HUES64 (cell line): Measurements from ENCODE around the gene OPA1.

Experiments
- H3K27ac ChIP-seq: 2 replicates; pipeline ENCODE4 v1.7.0; 2013; ENCODE audit warnings: low read depth, low read length, inconsistent platforms
- H3K27me3 ChIP-seq: 2 replicates; pipeline ENCODE4 v1.6.1; 2013; ENCODE audit warnings: mild to moderate bottlenecking, low read length; ENCODE audit not compliant: insufficient read depth
- H3K36me3 ChIP-seq: 2 replicates; pipeline ENCODE4 v1.6.1; 2013; ENCODE audit warnings: mild to moderate bottlenecking, low read length; ENCODE audit not compliant: insufficient read depth
- H3K4me1 ChIP-seq: 2 replicates; pipeline ENCODE4 v1.6.1; 2013; ENCODE audit warnings: mild to moderate bottlenecking, low read length, moderate library complexity; ENCODE audit not compliant: insufficient read depth
- H3K4me3 ChIP-seq: 2 replicates; pipeline ENCODE4 v1.5.1; 2013; ENCODE audit warnings: mild to moderate bottlenecking, low read length, moderate library complexity
- H3K9ac ChIP-seq: 2 replicates; pipeline ENCODE4 v1.6.1; 2013; ENCODE audit warnings: mild to moderate bottlenecking, low read depth, low read length
- H3K9me3 ChIP-seq: 2 replicates; pipeline ENCODE4 v1.6.1; 2013; ENCODE audit warnings: low read depth, low read length; ENCODE audit not compliant: insufficient read depth
- WGBS: fragments of 150-250, 120-280 bp; methylation state at CpG from one replicate; pipeline ENCODE4 v1.1.7; 2013; ENCODE audit warnings: missing lambda C conversion rate; 5-methylcytosine and 5-hydroxymethylcytosine counted together

OPA1 gene

DNA sequence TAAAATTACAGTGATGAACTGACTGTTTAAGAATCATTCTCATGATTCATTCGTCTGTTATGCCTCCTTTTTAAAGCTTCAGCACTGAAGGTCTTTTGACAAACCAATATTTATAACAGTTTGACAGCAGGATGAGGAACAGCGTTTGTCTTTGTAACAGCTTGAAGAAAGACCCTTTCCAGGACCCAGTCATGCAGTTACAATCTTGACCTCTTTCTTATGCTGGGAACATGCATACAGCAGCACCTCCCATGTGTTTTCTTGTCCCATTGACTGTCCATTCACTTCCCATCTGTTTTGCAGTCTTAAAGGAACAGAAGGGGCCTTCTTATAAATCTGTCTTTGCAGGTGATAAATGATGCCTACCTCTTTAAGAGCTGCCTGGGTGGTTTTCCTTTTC, 87.2 kb downstream of the OPA1 start:
- 43% methylated on average over 2 of the region's 2 CpGs for WGBS
- Histone ChIP-seq H3K27ac (no peak overlapping the region), H3K36me3 (peaks cover 14% of the 10 kb centered on the region; the same call in 1 of the 2 replicates), H3K27me3 (no peaks in the 10 kb centered on the region), H3K4me1 (peaks cover 6% of the 10 kb centered on the region; the same call in 1 of the 2 replicates), H3K4me3 (no peak overlapping the region), H3K9me3 (no peaks in the 10 kb centered on the region), H3K9ac (no peak overlapping the region)

DNA sequence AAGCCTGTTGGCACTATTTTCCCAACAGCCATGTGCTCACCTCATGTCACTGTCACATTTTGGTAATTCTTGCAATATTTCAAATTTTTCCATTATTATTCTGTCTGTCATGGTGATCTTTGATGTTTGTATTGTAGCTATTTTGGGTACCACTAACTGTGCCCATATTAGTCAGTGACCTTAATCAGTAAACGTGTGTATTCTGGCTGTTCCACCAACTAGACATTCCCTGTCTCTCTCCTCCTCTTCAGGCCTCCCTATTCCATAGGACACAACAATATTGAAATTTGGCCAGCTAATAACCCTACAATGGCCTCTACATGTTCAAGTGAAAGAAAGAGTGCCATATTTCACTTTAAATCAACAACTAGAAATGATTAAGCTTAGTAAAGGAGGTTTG, 88.6 kb downstream of the OPA1 start:
- 100% methylated on average over 1 of the region's 1 CpG for WGBS
- peaks cover 2% of the 10 kb centered on the region; the same call in 1 of the 2 replicates for H3K36me3 ChIP-seq
- H3K4me3 ChIP-seq = no peak overlapping the region
- no peak overlapping the region for H3K9ac ChIP-seq
- H3K27ac ChIP-seq = no peak overlapping the region
- H3K27me3 ChIP-seq = no peaks in the 10 kb centered on the region
- H3K4me1 ChIP-seq = peaks cover 6% of the 10 kb centered on the region; the same call in 1 of the 2 replicates
- H3K9me3 ChIP-seq = no peaks in the 10 kb centered on the region

DNA sequence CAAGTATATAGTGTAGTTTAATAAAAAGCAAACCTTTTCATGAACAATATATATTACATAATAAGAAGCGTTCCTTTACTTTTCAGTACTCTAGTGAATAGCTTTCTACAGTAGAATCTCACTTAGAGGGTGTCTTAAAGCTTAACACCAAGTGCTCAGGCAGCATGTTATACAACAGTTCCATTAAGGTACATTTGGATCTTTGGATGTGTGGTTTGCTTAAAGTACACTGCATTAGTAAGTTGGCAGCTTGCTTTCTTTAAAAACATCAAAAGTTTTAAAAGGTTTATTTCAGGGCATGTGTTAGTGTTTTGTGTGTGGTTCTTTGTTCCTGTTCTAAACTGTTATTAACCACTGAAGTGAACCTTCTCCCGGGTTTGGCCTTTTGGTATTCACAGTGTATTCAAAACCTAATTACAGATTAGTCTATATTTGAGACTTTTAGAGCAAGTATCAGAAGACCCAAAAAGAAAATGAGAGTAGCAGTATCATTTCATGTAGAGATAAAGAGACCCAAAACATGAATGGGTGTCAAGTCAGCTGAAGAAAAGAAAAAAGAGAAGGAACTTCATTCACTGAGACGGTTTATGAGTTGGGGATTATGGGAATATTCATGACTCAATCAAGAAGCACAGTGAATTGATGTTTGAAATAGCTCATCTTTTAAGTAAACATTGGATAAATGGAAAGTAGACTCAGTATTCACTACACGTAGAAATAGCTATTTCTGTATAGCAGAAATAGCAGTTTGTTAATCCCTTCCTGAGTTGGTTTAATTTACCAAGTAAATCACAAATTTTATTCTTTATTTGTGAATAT, 93.9 kb downstream of the OPA1 start:
- H3K4me3 ChIP-seq = no peak overlapping the region
- no peaks in the 10 kb centered on the region for H3K27me3 ChIP-seq
- H3K9ac ChIP-seq = no peak overlapping the region
- no peak overlapping the region for H3K27ac ChIP-seq
- WGBS = 96% methylated on average over 2 of the region's 4 CpGs
- H3K36me3 ChIP-seq = peaks cover 15% of the 10 kb centered on the region
- H3K4me1 ChIP-seq = no peaks in the 10 kb centered on the region
- no peaks in the 10 kb centered on the region for H3K9me3 ChIP-seq

DNA sequence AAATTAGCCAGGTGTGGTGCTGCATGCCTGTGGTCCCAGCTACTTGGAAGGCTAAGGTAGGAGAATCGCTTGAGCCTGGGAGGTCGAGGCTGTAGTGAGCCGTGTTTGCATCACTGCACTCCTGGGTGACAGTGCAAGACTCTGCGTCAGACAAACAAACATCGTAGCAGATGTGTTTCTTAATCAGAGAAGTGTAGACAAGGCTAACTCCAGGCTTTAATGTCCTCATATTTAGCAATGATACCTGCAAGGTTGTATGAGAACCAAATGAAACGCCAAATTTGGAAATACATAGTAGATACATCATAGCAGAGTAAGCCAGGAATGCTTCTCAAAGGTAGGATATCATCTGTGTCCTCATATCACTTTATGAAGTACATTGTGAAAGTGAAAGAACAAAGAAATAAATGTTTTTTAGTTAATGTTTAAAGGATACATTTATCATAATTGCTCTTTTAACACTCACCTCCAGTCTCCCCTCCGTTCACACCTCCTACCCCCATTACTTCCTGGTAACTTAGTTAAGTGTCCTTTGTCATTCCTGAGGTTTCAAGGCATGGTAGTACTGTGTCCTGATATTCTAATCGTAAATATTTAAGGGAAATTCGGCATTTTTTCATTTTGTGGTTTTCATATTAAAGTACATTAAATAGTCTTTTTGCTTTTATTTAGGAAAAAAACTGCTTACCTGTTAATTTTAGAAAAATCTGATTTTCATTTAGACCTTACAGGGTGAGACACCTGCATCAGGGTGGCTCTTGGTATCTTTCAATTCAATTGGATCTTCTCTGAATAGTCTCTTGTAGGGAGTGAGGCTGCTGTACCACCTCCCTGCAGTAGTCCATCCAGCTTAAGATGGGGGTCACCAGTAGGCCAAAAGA, 96.1 kb downstream of the OPA1 start:
- H3K9ac ChIP-seq = no peak overlapping the region
- H3K4me1 ChIP-seq = no peaks in the 10 kb centered on the region

DNA sequence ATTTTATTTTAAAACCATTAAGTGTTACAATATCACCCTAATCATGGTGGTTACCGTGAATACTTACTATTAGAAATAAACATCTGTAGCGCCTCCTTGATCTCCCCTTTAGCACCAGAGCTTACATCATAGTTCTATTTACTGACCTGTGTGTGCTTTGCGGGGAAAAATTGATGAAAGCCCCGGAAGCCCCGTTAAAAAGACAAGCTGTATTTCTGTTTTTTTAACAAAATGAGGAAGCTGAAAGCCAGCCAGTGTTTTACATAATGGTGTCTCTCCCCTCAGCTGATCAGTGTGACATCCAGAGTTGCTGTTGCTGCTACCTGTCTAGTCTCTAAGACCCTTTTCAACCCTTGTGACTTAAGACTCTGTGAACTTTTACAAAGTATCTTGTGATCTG, 100.8 kb downstream of the OPA1 start:
- peaks cover 53% of the 10 kb centered on the region for H3K36me3 ChIP-seq
- H3K27me3 ChIP-seq = no peaks in the 10 kb centered on the region
- no peak overlapping the region for H3K4me3 ChIP-seq
- no peak overlapping the region for H3K27ac ChIP-seq
- no peak overlapping the region for H3K9ac ChIP-seq
- no peaks in the 10 kb centered on the region for H3K4me1 ChIP-seq
- H3K9me3 ChIP-seq = no peaks in the 10 kb centered on the region
- WGBS = 98% methylated on average over 5 of the region's 5 CpGs

More for the DNA sequence above, 96.1 kb downstream of the OPA1 start:
- no peak overlapping the region for H3K4me3 ChIP-seq
- 95% methylated on average over 9 of the region's 9 CpGs for WGBS
- H3K27ac ChIP-seq = no peak overlapping the region
- H3K27me3 ChIP-seq = no peaks in the 10 kb centered on the region
- no peaks in the 10 kb centered on the region for H3K9me3 ChIP-seq
- H3K36me3 ChIP-seq = peaks cover 34% of the 10 kb centered on the region

DNA sequence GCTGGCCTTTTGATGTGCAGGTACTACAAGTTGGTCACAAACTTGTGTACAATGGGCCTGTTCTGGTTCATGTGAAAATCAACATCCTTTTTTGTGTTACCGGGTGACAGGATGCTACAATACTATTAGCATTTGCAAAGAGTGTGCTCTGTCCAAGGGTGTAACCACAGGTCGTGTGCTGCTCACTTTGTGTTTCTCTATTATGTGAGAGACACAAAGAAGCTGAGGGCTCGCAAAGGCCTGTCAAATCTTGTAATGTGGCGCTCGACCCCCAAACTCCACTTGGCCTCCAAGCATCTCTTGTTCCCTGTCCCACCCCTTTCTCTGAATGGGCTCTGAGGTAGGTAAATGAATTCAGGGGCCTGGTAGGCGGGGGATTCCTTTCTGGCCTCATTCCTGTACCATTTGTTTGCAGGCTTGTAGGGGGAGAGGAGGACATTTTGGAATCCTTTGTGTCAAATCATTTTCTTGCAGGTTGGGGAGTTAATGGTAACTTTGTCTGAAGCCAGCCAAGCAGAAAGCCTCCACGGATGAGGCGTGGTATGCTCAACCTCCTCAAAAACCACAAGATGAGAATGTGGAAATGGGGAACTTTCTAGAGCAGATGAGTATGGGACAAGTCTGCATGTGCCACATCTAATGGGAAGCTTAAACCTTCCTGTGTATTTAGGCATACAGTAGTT, 109.1 kb downstream of the OPA1 start:
- no peaks in the 10 kb centered on the region for H3K36me3 ChIP-seq
- 81% methylated on average over 8 of the region's 8 CpGs for WGBS
- no peak overlapping the region for H3K4me3 ChIP-seq
- H3K9me3 ChIP-seq = no peaks in the 10 kb centered on the region
- no peak overlapping the region; the same call in 1 of the 2 replicates for H3K9ac ChIP-seq
- H3K27me3 ChIP-seq = no peaks in the 10 kb centered on the region
- H3K4me1 ChIP-seq = peaks cover 3% of the 10 kb centered on the region; the same call in 1 of the 2 replicates
- no peak overlapping the region for H3K27ac ChIP-seq

DNA sequence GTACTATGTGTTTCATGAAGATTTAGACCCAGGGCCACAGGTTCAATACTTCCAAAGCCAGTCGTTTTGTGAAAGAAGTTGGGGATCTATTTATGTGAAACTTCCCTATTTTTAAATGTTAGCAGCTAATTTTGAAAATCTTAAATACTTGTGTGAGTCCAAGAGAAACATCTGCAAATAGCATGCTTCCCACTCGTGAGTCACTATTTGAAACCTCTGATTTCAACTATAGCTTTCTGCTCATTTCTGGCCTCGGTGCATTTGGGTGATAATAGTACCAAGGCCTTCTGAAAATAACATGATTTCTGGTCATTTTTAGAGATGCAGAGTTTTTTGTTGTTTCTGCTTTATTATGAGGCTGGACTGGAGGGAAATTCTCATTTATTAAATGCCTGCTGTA, 110.0 kb downstream of the OPA1 start:
- 96% methylated on average over 3 of the region's 3 CpGs for WGBS
- H3K4me3 ChIP-seq = no peak overlapping the region
- H3K9me3 ChIP-seq = no peaks in the 10 kb centered on the region
- H3K36me3 ChIP-seq = no peaks in the 10 kb centered on the region
- peaks cover 3% of the 10 kb centered on the region; the same call in 1 of the 2 replicates for H3K4me1 ChIP-seq
- H3K9ac ChIP-seq = no peak overlapping the region
- no peak overlapping the region for H3K27ac ChIP-seq
- peaks cover 5% of the 10 kb centered on the region; the same call in 1 of the 2 replicates for H3K27me3 ChIP-seq

DNA sequence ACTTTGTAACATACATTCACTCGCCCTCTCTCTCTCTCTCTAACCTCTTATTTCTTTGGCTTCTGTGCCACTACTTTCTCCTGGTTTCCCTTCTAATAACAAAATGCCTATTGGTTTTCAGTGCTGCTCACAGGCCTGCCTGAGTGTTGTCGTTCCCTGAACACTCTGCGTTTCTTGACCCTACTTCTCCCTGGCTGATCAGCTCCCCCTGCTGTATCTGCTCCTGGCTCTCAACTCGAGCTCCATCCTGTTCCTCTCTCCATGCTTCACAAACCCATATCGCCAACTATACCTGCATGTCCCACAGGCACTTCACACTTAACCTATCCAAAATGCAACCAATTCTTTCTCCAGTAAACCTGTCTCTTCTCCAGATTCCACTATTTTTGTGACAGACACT, 111.4 kb downstream of the OPA1 start:
- peaks cover 15% of the 10 kb centered on the region; the same call in 1 of the 2 replicates for H3K27me3 ChIP-seq
- H3K9ac ChIP-seq = no peak overlapping the region
- H3K27ac ChIP-seq = no peak overlapping the region
- H3K4me3 ChIP-seq = no peak overlapping the region
- no peaks in the 10 kb centered on the region for H3K36me3 ChIP-seq
- WGBS = 62% methylated on average over 5 of the region's 5 CpGs
- no peaks in the 10 kb centered on the region for H3K9me3 ChIP-seq
- H3K4me1 ChIP-seq = peaks cover 3% of the 10 kb centered on the region; the same call in 1 of the 2 replicates

DNA sequence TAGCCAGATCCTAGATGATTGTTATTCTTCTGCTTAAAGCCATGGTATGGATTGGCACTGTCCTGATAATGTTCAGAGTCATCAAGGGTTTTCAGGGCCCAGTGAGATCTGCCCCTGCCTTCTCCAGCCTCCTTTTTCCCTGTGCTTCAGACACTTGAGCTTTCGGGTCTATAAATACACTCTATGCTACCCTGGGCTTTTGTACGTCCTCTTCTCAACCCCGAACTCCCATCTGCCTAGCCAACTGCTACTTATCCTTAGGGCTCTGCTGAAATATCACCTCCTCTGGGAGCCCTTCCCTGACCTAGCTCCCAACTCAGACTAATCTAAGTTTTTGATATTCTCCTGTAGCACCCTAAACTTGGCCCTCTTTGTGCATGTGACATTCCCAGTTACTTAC, 115.3 kb downstream of the OPA1 start:
- Histone ChIP-seq H3K9ac (no peak overlapping the region), H3K36me3 (no peaks in the 10 kb centered on the region), H3K4me1 (peaks cover 23% of the 10 kb centered on the region; the same call in 1 of the 2 replicates), H3K27ac (no peak overlapping the region), H3K9me3 (peaks cover 4% of the 10 kb centered on the region; the same call in 1 of the 2 replicates), H3K27me3 (peaks cover 15% of the 10 kb centered on the region; the same call in 1 of the 2 replicates), H3K4me3 (no peak overlapping the region)
- WGBS = 93% methylated on average over 3 of the region's 3 CpGs

DNA sequence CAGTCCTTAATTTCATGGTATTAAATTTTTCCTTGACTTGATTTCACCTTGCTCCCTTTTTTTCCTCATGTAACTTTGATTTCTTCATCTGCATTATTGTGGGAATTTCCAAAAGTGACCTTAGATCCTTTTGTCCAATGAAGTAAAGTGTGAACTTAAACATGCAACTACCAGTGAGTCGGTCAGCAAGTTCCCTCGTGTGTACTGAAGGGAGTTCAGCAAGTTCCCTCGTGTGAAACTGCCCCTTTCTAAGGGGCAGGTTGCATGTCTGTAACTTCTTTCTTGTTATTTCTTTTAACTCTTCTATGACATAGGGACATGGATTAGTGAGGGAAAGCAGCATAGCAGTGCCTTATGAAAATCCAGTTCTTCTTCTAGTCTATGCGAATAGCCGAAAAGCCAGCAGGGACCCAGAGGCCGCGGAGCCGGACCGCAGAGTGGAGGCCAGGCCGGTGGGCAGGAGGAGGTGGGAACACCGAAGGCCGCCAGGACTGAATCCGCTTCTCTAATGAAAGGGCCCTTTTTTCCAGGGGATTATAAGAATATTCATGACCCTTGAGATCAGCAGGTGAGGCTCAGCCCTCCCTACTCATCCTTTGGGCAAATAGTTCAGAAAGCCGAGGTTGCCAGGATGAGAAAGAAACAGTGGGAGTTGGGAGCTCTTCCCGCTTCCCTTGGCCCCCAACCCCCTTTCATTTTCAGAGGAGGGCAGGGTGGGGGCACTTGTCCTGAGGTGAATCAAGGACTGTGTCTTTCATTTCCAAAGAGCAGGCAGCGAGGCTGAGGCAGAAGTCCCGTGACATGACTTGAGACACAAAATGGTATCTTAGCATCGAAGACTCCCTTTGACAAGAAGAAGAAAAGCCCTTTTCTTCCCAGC, 117.5 kb downstream of the OPA1 start:
- Histone ChIP-seq H3K4me3 (no peak overlapping the region), H3K4me1 (peaks cover 23% of the 10 kb centered on the region; the same call in 1 of the 2 replicates), H3K9ac (no peak overlapping the region; the same call in 1 of the 2 replicates), H3K36me3 (no peaks in the 10 kb centered on the region), H3K27me3 (peaks cover 15% of the 10 kb centered on the region; the same call in 1 of the 2 replicates), H3K9me3 (peaks cover 27% of the 10 kb centered on the region), H3K27ac (peak overlapping the region; percentile 55; the same call in 1 of the 2 replicates)
- 53% methylated on average over 17 of the region's 18 CpGs for WGBS
